Caco-2 (cell line): Measurements from ENCODE around the gene NPAT. TPM values are rescaled to one million over a fixed set of nuclear protein-coding genes. Genes with fewer than 3 reads are reported as not detected.

Source experiments
- BruUV-seq: library from RNA; stranded (reverse); fragments of 400-500 nt; replicated peaks from 2 replicates; lab custom pipeline; 2021; lab: Mats Ljungman, UMichigan
- CTCF ChIA-PET: fragments of 300-600 bp; sonication (Branson Sonifier 250); formaldehyde crosslinking; loops from one replicate; lab custom pipeline; 2022; ENCODE audit warnings: antibody characterized with exemption; lab: Charles Lee
- POLR2A ChIA-PET: fragments of 300-600 bp; sonication (Branson Sonifier 250); formaldehyde crosslinking; loops from one replicate; lab custom pipeline; 2022; ENCODE audit warnings: antibody characterized with exemption; lab: Charles Lee
- DNase-seq, 2 experiments: peaks; one replicate each; pipeline versions ENCODE4 v3.0.0 to v3.0.0-alpha.2; 2020 to 2022
- H3K27me3 ChIP-seq: replicated peaks from 2 replicates; pipeline ENCODE4 v1.6.0; 2011; ENCODE audit warnings: low read length; ENCODE audit not compliant: control insufficient read depth, insufficient read depth
- H3K36me3 ChIP-seq: 2 replicates; pipeline ENCODE4 v1.5.1; 2011; ENCODE audit warnings: low read length; ENCODE audit not compliant: control insufficient read depth, insufficient read depth
- H3K4me1 ChIP-seq: fragments of 250-450 bp; sonication (Bioruptor Pico); 2 replicates; pipeline ENCODE4 v1.5.1; 2020; ENCODE audit warnings: mild to moderate bottlenecking
- H3K4me3 ChIP-seq: 2 replicates; pipeline ENCODE4 v1.5.1; 2011; ENCODE audit warnings: low read depth, mild to moderate bottlenecking, control low read depth, low read length
- H3K9me3 ChIP-seq: fragments of 250-450 bp; sonication (Bioruptor Pico); 2 replicates; pipeline ENCODE4 v1.5.1; 2020; ENCODE audit warnings: mild to moderate bottlenecking, moderate library complexity
- H3K27ac Mint-ChIP-seq: one replicate; pipeline ENCODE4 v1.8.0; 2022; ENCODE audit warnings: mixed read lengths; ENCODE audit not compliant: unreplicated experiment
- H3K27me3 Mint-ChIP-seq: one replicate; pipeline ENCODE4 v1.8.0; 2022; ENCODE audit warnings: mixed read lengths; ENCODE audit not compliant: insufficient read depth, unreplicated experiment
- H3K36me3 Mint-ChIP-seq: one replicate; pipeline ENCODE4 v1.8.0; 2022; ENCODE audit warnings: mild to moderate bottlenecking, mixed read lengths; ENCODE audit not compliant: insufficient read depth, unreplicated experiment
- H3K4me1 Mint-ChIP-seq: one replicate; pipeline ENCODE4 v1.8.0; 2022; ENCODE audit warnings: low read depth, mixed read lengths; ENCODE audit not compliant: unreplicated experiment
- H3K4me3 Mint-ChIP-seq: one replicate; pipeline ENCODE4 v1.8.0; 2022; ENCODE audit warnings: mild to moderate bottlenecking, moderate library complexity, mixed read lengths; ENCODE audit not compliant: unreplicated experiment
- H3K9me3 Mint-ChIP-seq: one replicate; pipeline ENCODE4 v1.8.0; 2022; ENCODE audit warnings: mixed read lengths; ENCODE audit not compliant: unreplicated experiment
- intact Hi-C: fragments of 100-400 bp; cut with micrococcal nuclease; formaldehyde crosslinking; loops from one replicate; pipeline ENCODE4 v1.10.0; 2022; ENCODE audit not compliant: unreplicated experiment
- total RNA-seq: library from RNA; stranded (reverse); gene quantifications from 2 replicates; pipeline ENCODE4 v1.2.3, GENCODE V29; 2022
- TF ChIP-seq, protein P1 (sequence below), 2 experiments: fragments of 200-600 bp in 1 of 2; IDR thresholded peaks; 1 replicate in 1 of 2; 2 replicates in 1 of 2; pipeline versions ENCODE4 v1.5.1 to v1.8.0; 2011 to 2022; ENCODE audit warnings: antibody characterized with exemption in 1 of 2, control low read depth in 1 of 2, inconsistent platforms in 1 of 2, low read depth in 1 of 2, low read length in 1 of 2, mild to moderate bottlenecking in 1 of 2, moderate library complexity in 1 of 2; ENCODE audit not compliant: insufficient read depth in 1 of 2, severe bottlenecking in 1 of 2, unreplicated experiment in 1 of 2

NPAT gene
- total RNA-seq, 1 experiment from 2014 or later: 29.5 TPM

DNA sequence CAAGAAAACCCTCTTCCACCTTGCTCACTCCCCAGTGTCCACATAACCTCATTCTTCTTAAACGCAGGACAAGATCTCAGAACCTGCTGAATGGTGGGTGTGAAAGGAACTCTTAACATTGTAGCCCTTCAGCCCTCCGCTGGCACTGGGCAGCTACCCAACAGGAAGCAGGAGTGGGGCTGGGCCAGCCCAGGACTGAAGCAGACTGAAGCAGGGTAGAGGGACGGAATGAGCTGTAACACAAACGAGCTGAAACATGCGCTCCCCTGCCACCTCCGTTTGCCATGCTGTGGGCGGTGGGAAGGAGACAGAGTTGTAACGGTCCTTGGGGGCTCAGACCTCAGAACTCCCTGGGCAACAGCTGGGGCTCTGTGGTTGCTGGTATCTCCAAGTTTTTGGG is 23.6 kb downstream of the NPAT start:
- BruUV-seq: no TSS peak
- Mint-ChIP-seq H3K27me3 (no peaks in the 10 kb centered on the region), H3K9me3 (peaks cover 6% of the 10 kb centered on the region), H3K4me1 (no peaks in the 10 kb centered on the region), H3K4me3 (no peak overlapping the region), H3K36me3 (peaks cover 44% of the 10 kb centered on the region), H3K27ac (no peak overlapping the region)
- no peak for DNase-seq
- ChIA-PET CTCF (no interaction called here), POLR2A (no interaction called here)
- no peaks in the 10 kb centered on the region for H3K27me3 ChIP-seq
- H3K36me3 ChIP-seq: 0 out of 2 replicates have a peak, but pooled peaks cover 2% of the 10 kb centered on the region
- TF ChIP-seq, protein P1, sequence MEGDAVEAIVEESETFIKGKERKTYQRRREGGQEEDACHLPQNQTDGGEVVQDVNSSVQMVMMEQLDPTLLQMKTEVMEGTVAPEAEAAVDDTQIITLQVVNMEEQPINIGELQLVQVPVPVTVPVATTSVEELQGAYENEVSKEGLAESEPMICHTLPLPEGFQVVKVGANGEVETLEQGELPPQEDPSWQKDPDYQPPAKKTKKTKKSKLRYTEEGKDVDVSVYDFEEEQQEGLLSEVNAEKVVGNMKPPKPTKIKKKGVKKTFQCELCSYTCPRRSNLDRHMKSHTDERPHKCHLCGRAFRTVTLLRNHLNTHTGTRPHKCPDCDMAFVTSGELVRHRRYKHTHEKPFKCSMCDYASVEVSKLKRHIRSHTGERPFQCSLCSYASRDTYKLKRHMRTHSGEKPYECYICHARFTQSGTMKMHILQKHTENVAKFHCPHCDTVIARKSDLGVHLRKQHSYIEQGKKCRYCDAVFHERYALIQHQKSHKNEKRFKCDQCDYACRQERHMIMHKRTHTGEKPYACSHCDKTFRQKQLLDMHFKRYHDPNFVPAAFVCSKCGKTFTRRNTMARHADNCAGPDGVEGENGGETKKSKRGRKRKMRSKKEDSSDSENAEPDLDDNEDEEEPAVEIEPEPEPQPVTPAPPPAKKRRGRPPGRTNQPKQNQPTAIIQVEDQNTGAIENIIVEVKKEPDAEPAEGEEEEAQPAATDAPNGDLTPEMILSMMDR (IDR thresholded peaks at IDR 0.05; ENCODE audit: insufficient read depth in 1 of 2, low read depth in 1 of 2, low read length in 1 of 2, severe bottlenecking in 1 of 2, unreplicated experiment in 1 of 2): no peak
- no peaks in the 10 kb centered on the region for H3K9me3 ChIP-seq
- H3K4me1 ChIP-seq: no peaks in the 10 kb centered on the region
- intact Hi-C loops: no loop called here
- H3K4me3 ChIP-seq: no peak overlapping the region

GRCh38 chr11:108197351-108197750 is 25.1 kb downstream of the NPAT start:
- Mint-ChIP-seq H3K4me1 (no peaks in the 10 kb centered on the region), H3K9me3 (no peaks in the 10 kb centered on the region), H3K36me3 (peaks cover 46% of the 10 kb centered on the region), H3K27me3 (no peaks in the 10 kb centered on the region), H3K27ac (no peak overlapping the region), H3K4me3 (no peak overlapping the region)
- DNase-seq: no peak
- Histone ChIP-seq H3K4me3 (no peak overlapping the region), H3K4me1 (no peaks in the 10 kb centered on the region), H3K36me3 (0 out of 2 replicates have a peak, but pooled peaks cover 2% of the 10 kb centered on the region), H3K27me3 (no peaks in the 10 kb centered on the region), H3K9me3 (no peaks in the 10 kb centered on the region)
- TF ChIP-seq, protein P1 (IDR thresholded peaks at IDR 0.05; ENCODE audit: insufficient read depth in 1 of 2, low read depth in 1 of 2, low read length in 1 of 2, severe bottlenecking in 1 of 2, unreplicated experiment in 1 of 2): no peak
- no TSS peak for BruUV-seq
- CTCF ChIA-PET: no interaction called here
- intact Hi-C loops: no loop called here
- POLR2A ChIA-PET: no interaction called here

- Mint-ChIP-seq H3K9me3 (no peaks in the 10 kb centered on the region), H3K27ac (no peak overlapping the region), H3K4me3 (no peak overlapping the region), H3K4me1 (no peaks in the 10 kb centered on the region), H3K27me3 (no peaks in the 10 kb centered on the region), H3K36me3 (peaks cover 46% of the 10 kb centered on the region)
- Histone ChIP-seq H3K4me1 (no peaks in the 10 kb centered on the region), H3K36me3 (0 out of 2 replicates have a peak, but pooled peaks cover 2% of the 10 kb centered on the region), H3K27me3 (no peaks in the 10 kb centered on the region), H3K4me3 (no peak overlapping the region), H3K9me3 (no peaks in the 10 kb centered on the region)
- intact Hi-C loops: no loop called here
- ChIA-PET POLR2A (no interaction called here), CTCF (no interaction called here)
- no TSS peak for BruUV-seq
- TF ChIP-seq, protein P1 (IDR thresholded peaks at IDR 0.05; ENCODE audit: insufficient read depth in 1 of 2, low read depth in 1 of 2, low read length in 1 of 2, severe bottlenecking in 1 of 2, unreplicated experiment in 1 of 2): no peak
- no peak for DNase-seq
These were observed 25.5 kb downstream of the NPAT start for GRCh38 chr11:108196901-108197300.
